ENCODE measurements around the gene PPL.
A peak's percentile ranks its signal among the peaks of the same experiment; 100 is the strongest.

The PPL gene

DNA sequence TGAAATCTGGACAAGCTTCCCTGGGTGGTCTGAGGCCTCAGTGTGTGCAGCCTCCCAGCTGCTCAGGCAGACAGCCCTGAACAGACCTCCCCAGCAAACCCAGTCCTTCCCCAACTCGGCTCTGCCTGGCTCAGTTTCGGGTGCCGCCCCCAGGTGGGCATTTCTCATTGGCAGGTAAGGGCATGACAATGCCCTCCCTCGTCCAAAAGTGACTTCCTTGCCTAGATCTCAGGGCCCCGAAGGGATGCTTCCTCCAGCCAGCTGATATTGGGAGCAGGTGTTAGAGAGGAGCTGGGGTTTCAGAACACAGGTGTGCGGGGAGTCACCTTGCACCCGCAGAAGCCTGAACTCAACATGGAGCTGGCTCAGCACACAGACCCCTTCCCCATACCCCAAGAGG lies 3.8 kb upstream of the PPL start:
- no peak overlapping the region for H3K4ac ChIP-seq (ENCODE audit: low read depth, low read length)
- no peak overlapping the region for H3K56ac ChIP-seq (ENCODE audit: low read length)
- no peak overlapping the region for H3K23ac ChIP-seq (ENCODE audit: low read length)
- no peak overlapping the region for H2BK120ac ChIP-seq (ENCODE audit: low read depth, low read length)
- WGBS (ENCODE audit: extremely low coverage, insufficient coverage, low lambda C conversion rate): no CpG with 5 or more reads among the region's 7 CpGs
- no peak overlapping the region for H4K8ac ChIP-seq (ENCODE audit: low read depth, low read length)
- peaks cover 2% of the 10 kb centered on the region for H3K4me1 ChIP-seq (ENCODE audit: control insufficient read depth, low read depth, low read length)
- no peak overlapping the region for H3K4me2 ChIP-seq (ENCODE audit: low read length)
- H3K36me3 ChIP-seq (ENCODE audit: control insufficient read depth, insufficient read depth, low read length): no peaks in the 10 kb centered on the region
- no peak for DNase-seq
- no peak overlapping the region for H3K18ac ChIP-seq (ENCODE audit: low read length)
- H3K27ac ChIP-seq (ENCODE audit: low read depth, low read length): no peak overlapping the region
- H2BK15ac ChIP-seq (replicated peaks; ENCODE audit: low read depth): no peak overlapping the region
- no peaks in the 10 kb centered on the region for H3K79me1 ChIP-seq (ENCODE audit: low read length)
- H3K27me3 ChIP-seq (ENCODE audit: insufficient read depth, low read length, poor library complexity): no peaks in the 10 kb centered on the region
- H4K5ac ChIP-seq (ENCODE audit: low read length): no peak overlapping the region
- H3K4me3 ChIP-seq (ENCODE audit: low read length): no peak overlapping the region
- no peak overlapping the region for H2AK5ac ChIP-seq (ENCODE audit: low read length)
- H3K9ac ChIP-seq (ENCODE audit: low read length): no peak overlapping the region
- no peaks in the 10 kb centered on the region for H3K79me2 ChIP-seq (ENCODE audit: control insufficient read depth, insufficient read depth, low read length)
- no peak overlapping the region for H2BK5ac ChIP-seq (ENCODE audit: low read length)

DNA sequence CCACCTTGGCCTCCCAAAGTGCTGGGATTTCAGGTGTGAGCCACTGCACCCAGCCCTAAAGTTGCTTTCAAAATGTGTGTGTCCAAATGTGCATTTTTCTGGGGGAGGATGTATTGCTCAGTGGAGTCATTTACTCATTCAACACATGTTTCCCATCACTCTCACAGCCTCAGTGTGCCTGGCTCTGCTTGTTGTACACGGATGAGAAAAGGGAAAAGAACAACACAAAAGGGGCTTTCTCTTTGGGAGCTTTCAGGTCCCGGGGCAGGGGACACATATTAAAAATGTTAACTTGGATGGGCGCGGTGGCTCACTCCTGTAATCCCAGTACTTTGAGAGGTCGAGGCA lies 1.7 kb upstream of the PPL start:
- H3K79me1 ChIP-seq (ENCODE audit: low read length): no peaks in the 10 kb centered on the region
- no peak overlapping the region for H4K5ac ChIP-seq (ENCODE audit: low read length)
- H3K56ac ChIP-seq (ENCODE audit: low read length): no peak overlapping the region
- WGBS (ENCODE audit: extremely low coverage, insufficient coverage, low lambda C conversion rate): no CpG with 5 or more reads among the region's 5 CpGs
- H3K9ac ChIP-seq (ENCODE audit: low read length): no peak overlapping the region
- no peak overlapping the region for H3K27ac ChIP-seq (ENCODE audit: low read depth, low read length)
- H3K4ac ChIP-seq (ENCODE audit: low read depth, low read length): no peak overlapping the region
- H2BK120ac ChIP-seq (ENCODE audit: low read depth, low read length): no peak overlapping the region
- DNase-seq: no peak
- peaks cover 2% of the 10 kb centered on the region for H3K4me1 ChIP-seq (ENCODE audit: control insufficient read depth, low read depth, low read length)
- H3K27me3 ChIP-seq (ENCODE audit: insufficient read depth, low read length, poor library complexity): no peaks in the 10 kb centered on the region
- H3K18ac ChIP-seq (ENCODE audit: low read length): no peak overlapping the region
- H4K8ac ChIP-seq (ENCODE audit: low read depth, low read length): no peak overlapping the region
- H2BK5ac ChIP-seq (ENCODE audit: low read length): no peak overlapping the region
- no peak overlapping the region for H3K4me2 ChIP-seq (ENCODE audit: low read length)
- no peak overlapping the region for H3K4me3 ChIP-seq (ENCODE audit: low read length)
- H3K79me2 ChIP-seq (ENCODE audit: control insufficient read depth, insufficient read depth, low read length): no peaks in the 10 kb centered on the region
- no peak overlapping the region for H3K23ac ChIP-seq (ENCODE audit: low read length)
- H2BK15ac ChIP-seq (replicated peaks; ENCODE audit: low read depth): no peak overlapping the region
- H2AK5ac ChIP-seq (ENCODE audit: low read length): no peak overlapping the region
- no peaks in the 10 kb centered on the region for H3K36me3 ChIP-seq (ENCODE audit: control insufficient read depth, insufficient read depth, low read length)

DNA sequence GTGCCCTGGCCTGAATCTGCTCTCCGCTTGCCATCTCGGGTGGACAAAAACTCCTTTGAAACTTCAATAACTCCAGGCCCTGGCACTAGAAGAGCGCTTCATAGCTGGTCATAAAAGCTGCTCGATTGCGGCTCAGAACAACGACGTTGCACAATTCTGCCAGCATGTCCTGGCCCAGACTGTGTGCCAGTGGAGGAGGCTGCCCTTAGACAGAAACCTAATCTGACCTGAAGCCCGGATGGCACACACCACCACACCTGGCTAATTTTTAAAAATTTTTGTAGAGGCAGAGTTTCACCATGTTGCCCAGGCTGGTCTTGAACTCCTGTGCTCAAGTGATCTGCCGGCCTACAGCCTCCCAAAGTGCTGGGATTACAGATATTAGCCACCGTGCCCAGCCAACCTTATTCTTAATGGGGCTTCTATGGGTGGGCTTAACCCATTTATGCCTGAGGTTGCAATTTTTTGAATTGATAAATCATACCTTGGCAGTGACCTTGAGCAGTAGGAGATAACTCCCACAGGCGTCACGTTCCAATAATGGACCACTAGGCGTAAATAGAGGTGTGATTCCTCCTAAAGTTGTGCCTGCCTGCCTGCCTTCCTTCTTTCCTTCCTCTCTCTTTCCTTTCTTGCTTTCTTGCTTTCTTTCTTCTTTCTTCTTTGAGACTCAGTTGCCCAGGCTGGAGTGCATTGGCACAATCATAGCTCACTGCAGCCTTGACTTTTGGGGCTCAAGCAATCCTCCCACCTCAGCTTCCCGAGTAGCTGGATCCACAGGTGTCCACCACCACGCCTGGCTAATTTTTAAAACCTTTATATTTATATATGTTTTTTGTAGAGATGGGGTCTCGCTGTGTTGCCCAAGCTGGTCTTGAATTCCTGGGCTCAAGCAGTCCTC lies 1.1 kb upstream of the PPL start:
- H3K4me3 ChIP-seq (ENCODE audit: low read length): no peak overlapping the region
- H2BK5ac ChIP-seq (ENCODE audit: low read length): no peak overlapping the region
- H3K27me3 ChIP-seq (ENCODE audit: insufficient read depth, low read length, poor library complexity): no peaks in the 10 kb centered on the region
- H3K56ac ChIP-seq (ENCODE audit: low read length): peak overlapping the region; percentile 66
- no peak overlapping the region for H4K8ac ChIP-seq (ENCODE audit: low read depth, low read length)
- H3K79me2 ChIP-seq (ENCODE audit: control insufficient read depth, insufficient read depth, low read length): no peaks in the 10 kb centered on the region
- no peaks in the 10 kb centered on the region for H3K4me1 ChIP-seq (ENCODE audit: control insufficient read depth, low read depth, low read length)
- no peak overlapping the region for H3K23ac ChIP-seq (ENCODE audit: low read length)
- H2BK120ac ChIP-seq (ENCODE audit: low read depth, low read length): no peak overlapping the region
- H4K5ac ChIP-seq (ENCODE audit: low read length): no peak overlapping the region
- H3K18ac ChIP-seq (ENCODE audit: low read length): no peak overlapping the region
- no peak overlapping the region for H3K4ac ChIP-seq (ENCODE audit: low read depth, low read length)
- WGBS (ENCODE audit: extremely low coverage, insufficient coverage, low lambda C conversion rate): no CpG with 5 or more reads among the region's 16 CpGs
- no peaks in the 10 kb centered on the region for H3K36me3 ChIP-seq (ENCODE audit: control insufficient read depth, insufficient read depth, low read length)
- H3K79me1 ChIP-seq (ENCODE audit: low read length): no peaks in the 10 kb centered on the region
- H2BK15ac ChIP-seq (replicated peaks; ENCODE audit: low read depth): no peak overlapping the region
- H3K4me2 ChIP-seq (ENCODE audit: low read length): no peak overlapping the region
- no peak overlapping the region for H3K27ac ChIP-seq (ENCODE audit: low read depth, low read length)
- no peak for DNase-seq
- no peak overlapping the region for H2AK5ac ChIP-seq (ENCODE audit: low read length)
- H3K9ac ChIP-seq (ENCODE audit: low read length): peak overlapping the region; percentile 50

DNA sequence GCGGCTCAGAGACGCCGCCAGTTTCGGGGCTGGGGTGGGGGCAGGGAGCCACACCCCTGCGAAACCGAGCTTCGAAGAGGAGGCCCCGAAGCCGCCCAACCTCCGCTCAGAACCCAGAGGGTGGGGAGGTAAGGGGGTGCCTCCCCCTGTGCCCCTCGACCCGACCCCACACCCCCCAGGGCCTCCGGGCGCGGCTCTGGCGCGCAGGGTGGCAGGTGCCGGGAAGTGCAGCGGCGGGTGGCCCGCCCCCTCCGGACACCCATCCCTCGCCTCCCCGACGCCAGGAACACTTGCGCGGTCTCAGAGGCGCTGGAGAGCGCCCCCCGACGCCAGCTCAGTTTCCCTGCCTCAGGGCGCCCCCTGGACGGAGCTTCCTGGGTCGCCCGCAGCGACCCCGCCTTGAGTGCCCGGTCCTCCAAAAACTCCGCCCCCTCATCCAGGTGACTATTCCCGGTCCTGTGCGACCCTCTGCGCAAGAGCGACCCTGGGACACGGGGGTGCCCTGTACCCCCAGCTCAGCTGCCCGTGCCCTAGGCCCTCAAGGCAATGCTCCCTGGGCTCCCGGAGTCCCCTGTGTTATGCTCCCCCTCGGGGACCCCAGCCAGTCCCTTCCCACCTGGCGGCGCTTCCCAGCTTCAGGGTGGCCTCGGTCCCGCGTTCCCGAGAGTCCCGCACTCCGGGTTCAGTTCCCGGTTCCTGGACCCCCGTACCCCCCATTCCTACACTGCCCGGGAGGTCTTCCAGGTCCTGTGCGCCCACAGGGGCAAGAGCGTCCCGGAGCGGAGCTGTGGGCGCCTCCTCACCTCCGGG lies 562 bp downstream of the PPL start:
- no CpG with 5 or more reads among the region's 64 CpGs for WGBS (ENCODE audit: extremely low coverage, insufficient coverage, low lambda C conversion rate)
- H3K4ac ChIP-seq (ENCODE audit: low read depth, low read length): peak overlapping the region; percentile 48
- H3K4me2 ChIP-seq (ENCODE audit: low read length): peak overlapping the region; percentile 99
- H3K27ac ChIP-seq (ENCODE audit: low read depth, low read length): no peak overlapping the region
- no peaks in the 10 kb centered on the region for H3K27me3 ChIP-seq (ENCODE audit: insufficient read depth, low read length, poor library complexity)
- H4K8ac ChIP-seq (ENCODE audit: low read depth, low read length): no peak overlapping the region
- no peaks in the 10 kb centered on the region for H3K36me3 ChIP-seq (ENCODE audit: control insufficient read depth, insufficient read depth, low read length)
- H3K79me1 ChIP-seq (ENCODE audit: low read length): no peaks in the 10 kb centered on the region
- no peak overlapping the region for H3K23ac ChIP-seq (ENCODE audit: low read length)
- DNase-seq: peak; percentile 57
- no peak overlapping the region for H4K5ac ChIP-seq (ENCODE audit: low read length)
- no peaks in the 10 kb centered on the region for H3K79me2 ChIP-seq (ENCODE audit: control insufficient read depth, insufficient read depth, low read length)
- peak overlapping the region; percentile 65 for H3K4me3 ChIP-seq (ENCODE audit: low read length)
- H2BK120ac ChIP-seq (ENCODE audit: low read depth, low read length): no peak overlapping the region
- no peak overlapping the region for H2AK5ac ChIP-seq (ENCODE audit: low read length)
- no peaks in the 10 kb centered on the region for H3K4me1 ChIP-seq (ENCODE audit: control insufficient read depth, low read depth, low read length)
- peak overlapping the region; percentile 64 for H3K9ac ChIP-seq (ENCODE audit: low read length)
- H3K18ac ChIP-seq (ENCODE audit: low read length): peak overlapping the region; percentile 43
- no peak overlapping the region for H2BK15ac ChIP-seq (replicated peaks; ENCODE audit: low read depth)
- peak overlapping the region; percentile 84 for H3K56ac ChIP-seq (ENCODE audit: low read length)
- H2BK5ac ChIP-seq (ENCODE audit: low read length): no peak overlapping the region

DNA sequence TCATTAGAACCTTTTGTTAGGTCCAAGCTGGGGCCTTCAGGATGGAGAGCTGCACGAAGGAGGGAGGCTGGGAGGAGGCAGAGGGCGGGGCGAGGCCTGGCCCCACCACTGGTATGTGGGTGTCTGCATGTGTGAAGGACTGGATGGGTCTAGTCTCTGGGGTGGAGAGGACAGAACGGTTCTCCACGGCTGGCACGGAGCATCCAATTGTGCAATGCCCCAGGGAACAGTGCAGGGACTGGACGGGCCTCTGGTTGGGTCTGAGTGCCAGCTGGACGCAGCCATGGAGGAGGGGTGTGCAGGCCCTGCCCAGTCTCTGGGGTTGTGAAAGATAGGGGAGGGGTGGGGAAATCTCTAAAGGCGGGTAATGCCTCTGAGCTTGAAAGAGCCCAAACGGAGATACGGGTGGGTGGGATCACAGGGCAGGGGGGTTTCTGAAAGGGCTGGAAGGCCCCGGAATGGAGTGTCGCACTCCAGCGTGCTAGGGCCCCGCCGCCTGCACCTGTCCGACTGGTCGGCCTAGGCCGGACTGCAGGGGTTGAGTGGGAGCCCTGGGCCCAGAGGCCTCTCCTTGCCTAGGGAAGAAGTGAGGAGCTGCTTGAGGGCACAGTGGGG lies 1.6 kb downstream of the PPL start:
- no peak for DNase-seq
- H3K27me3 ChIP-seq (ENCODE audit: insufficient read depth, low read length, poor library complexity): no peaks in the 10 kb centered on the region

More for the DNA sequence above, 1.6 kb downstream of the PPL start:
- no peak overlapping the region for H3K23ac ChIP-seq (ENCODE audit: low read length)
- H3K56ac ChIP-seq (ENCODE audit: low read length): peak overlapping the region; percentile 7
- no peak overlapping the region for H3K4me2 ChIP-seq (ENCODE audit: low read length)
- no peak overlapping the region for H3K4ac ChIP-seq (ENCODE audit: low read depth, low read length)
- whole genome bisulfite sequencing (ENCODE audit: extremely low coverage, insufficient coverage, low lambda C conversion rate): no CpG with 5 or more reads among the region's 19 CpGs
- H3K79me1 ChIP-seq (ENCODE audit: low read length): no peaks in the 10 kb centered on the region
- no peak overlapping the region for H3K4me3 ChIP-seq (ENCODE audit: low read length)
- no peak overlapping the region for H3K27ac ChIP-seq (ENCODE audit: low read depth, low read length)
- no peaks in the 10 kb centered on the region for H3K79me2 ChIP-seq (ENCODE audit: control insufficient read depth, insufficient read depth, low read length)
- no peaks in the 10 kb centered on the region for H3K4me1 ChIP-seq (ENCODE audit: control insufficient read depth, low read depth, low read length)
- no peak overlapping the region for H2BK15ac ChIP-seq (replicated peaks; ENCODE audit: low read depth)
- H4K5ac ChIP-seq (ENCODE audit: low read length): no peak overlapping the region
- H2AK5ac ChIP-seq (ENCODE audit: low read length): no peak overlapping the region
- H3K36me3 ChIP-seq (ENCODE audit: control insufficient read depth, insufficient read depth, low read length): no peaks in the 10 kb centered on the region
- H2BK5ac ChIP-seq (ENCODE audit: low read length): no peak overlapping the region
- no peak overlapping the region for H2BK120ac ChIP-seq (ENCODE audit: low read depth, low read length)
- no peak overlapping the region for H4K8ac ChIP-seq (ENCODE audit: low read depth, low read length)
- H3K9ac ChIP-seq (ENCODE audit: low read length): no peak overlapping the region
- no peak overlapping the region for H3K18ac ChIP-seq (ENCODE audit: low read length)
